ENCODE results near the gene ENTPD2.

Gene ENTPD2

GRCh38 chr9:137040568-137040967 lies 13.3 kb downstream of the ENTPD2 start:
- no peak for DNase-seq (ENCODE audit: low spot score)
- H3K4me3 ChIP-seq: no peak overlapping the region
- peak overlapping the region in 1 of 2 donors; percentile 36 for H3K27ac ChIP-seq
- TF ChIP-seq CTCF (IDR thresholded peaks at IDR 0.05): no peak

GRCh38 chr9:137039611-137040366 lies 14.1 kb downstream of the ENTPD2 start:
- no peak for TF ChIP-seq CTCF (IDR thresholded peaks at IDR 0.05)
- Histone ChIP-seq H3K4me3 (no peak overlapping the region), H3K27ac (no peak overlapping the region)
- no peak for DNase-seq (ENCODE audit: low spot score)

- Histone ChIP-seq H3K27ac (no peak overlapping the region), H3K4me3 (no peak overlapping the region)
- no peak for DNase-seq (ENCODE audit: low spot score)
- TF ChIP-seq CTCF (IDR thresholded peaks at IDR 0.05): no peak
Measured at GRCh38 chr9:137038916-137039315, 14.9 kb downstream of the ENTPD2 start.

GRCh38 chr9:137037483-137037882 lies 16.4 kb downstream of the ENTPD2 start:
- Histone ChIP-seq H3K27ac (no peak overlapping the region), H3K4me3 (no peak overlapping the region)
- no peak for DNase-seq (ENCODE audit: low spot score)
- no peak for TF ChIP-seq CTCF (IDR thresholded peaks at IDR 0.05)

- H3K27ac ChIP-seq: no peak overlapping the region
- H3K4me3 ChIP-seq: no peak overlapping the region
- no peak for DNase-seq (ENCODE audit: low spot score)
- TF ChIP-seq CTCF (IDR thresholded peaks at IDR 0.05): no peak
Measured at GRCh38 chr9:137037035-137037434, 16.8 kb downstream of the ENTPD2 start.

DNA sequence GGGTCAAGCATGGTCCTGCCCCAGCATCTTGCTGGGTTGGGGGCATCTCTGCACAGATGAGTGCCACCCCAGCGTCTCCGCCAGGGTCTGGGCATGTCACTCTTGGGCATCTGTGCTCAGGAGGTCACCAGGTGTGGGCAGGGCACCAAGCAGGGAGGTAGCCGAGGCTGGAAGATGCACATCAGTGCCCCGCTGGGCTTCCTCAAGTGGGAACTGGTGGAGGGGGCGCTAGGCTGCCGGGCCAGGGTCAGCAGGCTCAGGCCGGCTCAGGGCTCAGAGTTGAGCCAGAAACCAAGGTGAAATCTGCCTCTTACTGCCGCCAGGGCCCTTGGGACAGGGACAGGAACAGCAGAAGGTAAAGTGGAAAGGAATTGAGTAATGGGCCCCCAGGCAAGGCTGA lies 17.9 kb downstream of the ENTPD2 start:
- no peak for TF ChIP-seq CTCF (IDR thresholded peaks at IDR 0.05)
- H3K27ac ChIP-seq: no peak overlapping the region

GRCh38 chr9:137035507-137035834 lies 18.4 kb downstream of the ENTPD2 start:
- DNase-seq (ENCODE audit: low spot score): no peak
- H3K4me3 ChIP-seq: no peak overlapping the region
- no peak for TF ChIP-seq CTCF (IDR thresholded peaks at IDR 0.05)
- H3K27ac ChIP-seq: no peak overlapping the region

More for the DNA sequence above, 17.9 kb downstream of the ENTPD2 start:
- H3K4me3 ChIP-seq: no peak overlapping the region
- no peak for DNase-seq (ENCODE audit: low spot score)
